Bladder microvascular endothelial cell (primary cell): ENCODE results near the gene PDE8A. TPM values are rescaled to one million over a fixed set of nuclear protein-coding genes. Genes with fewer than 3 reads are reported as not detected.

Experiments
- total RNA-seq: library from RNA; depleted of rRNA; stranded (reverse); fragments of >200 nt; gene quantifications from 2 replicates; pipeline ENCODE4 v1.2.3, GENCODE V29; 2014

PDE8A gene
- 27.5 and 70.8 TPM in 2 replicates for total RNA-seq

GRCh38 chr15:84981711-84982300 lies at the start of gene PDE8A:
Gene PDE8A, plus strand, starts transcription at chr15:84981856. Its CDS starts 307 bp downstream, at chr15:84982163.

Other genes starting within 250 kb of the PDE8A start
- 2.6 and 9.3 TPM in 2 replicates for gene ZNF592, start 233.3 kb upstream of the PDE8A start, total RNA-seq
- gene ALPK3, start 164.5 kb upstream of the PDE8A start, total RNA-seq, result 9.4 and 104 TPM in 2 replicates
- gene SLC28A1, start 97.2 kb upstream of the PDE8A start, total RNA-seq, result not detected in 2 replicates